Glutamatergic neuron (in vitro differentiated cells): ENCODE data around the gene EPS8. TPM values are rescaled to one million over a fixed set of nuclear protein-coding genes. Genes with fewer than 3 reads are reported as not detected.

Experiments
- DNase-seq: peaks from one replicate; pipeline ENCODE4 v3.0.0; 2022
- H3K27ac Mint-ChIP-seq: one replicate; pipeline ENCODE4 v1.8.0; 2020; ENCODE audit warnings: mild to moderate bottlenecking, mixed read lengths, inconsistent platforms; ENCODE audit not compliant: unreplicated experiment
- H3K27me3 Mint-ChIP-seq: one replicate; pipeline ENCODE4 v1.8.0; 2020; ENCODE audit warnings: mild to moderate bottlenecking, moderate library complexity, mixed read lengths, inconsistent platforms; ENCODE audit not compliant: unreplicated experiment
- H3K36me3 Mint-ChIP-seq: one replicate; pipeline ENCODE4 v1.8.0; 2020; ENCODE audit warnings: mild to moderate bottlenecking, mixed read lengths, inconsistent platforms; ENCODE audit not compliant: unreplicated experiment
- H3K4me1 Mint-ChIP-seq: one replicate; pipeline ENCODE4 v1.8.0; 2020; ENCODE audit warnings: mild to moderate bottlenecking, low read depth, mixed read lengths, inconsistent platforms; ENCODE audit not compliant: unreplicated experiment
- H3K4me3 Mint-ChIP-seq: one replicate; pipeline ENCODE4 v1.8.0; 2020; ENCODE audit warnings: mild to moderate bottlenecking, mixed read lengths, inconsistent platforms; ENCODE audit not compliant: unreplicated experiment
- H3K9me3 Mint-ChIP-seq: one replicate; pipeline ENCODE4 v1.8.0; 2020; ENCODE audit warnings: mild to moderate bottlenecking, moderate library complexity, mixed read lengths, inconsistent platforms; ENCODE audit not compliant: unreplicated experiment
- total RNA-seq: library from RNA; stranded (reverse); fragmentation: NEBNext Ultra II Directional; extraction: Animal tissue kit (Norgen Biotek cat#: 25700); gene quantifications from one replicate; pipeline ENCODE4 v1.2.1, GENCODE V29; 2021; ENCODE audit not compliant: unreplicated experiment
- TF ChIP-seq, protein P1 (sequence below): fragments of 200-600 bp; sonication (generic); IDR thresholded peaks from one replicate; pipeline ENCODE4 v1.5.0; 2021; ENCODE audit not compliant: partially characterized antibody, unreplicated experiment

The EPS8 gene
- total RNA-seq, 1 donor from 2014 or later = 4.3 TPM

DNA sequence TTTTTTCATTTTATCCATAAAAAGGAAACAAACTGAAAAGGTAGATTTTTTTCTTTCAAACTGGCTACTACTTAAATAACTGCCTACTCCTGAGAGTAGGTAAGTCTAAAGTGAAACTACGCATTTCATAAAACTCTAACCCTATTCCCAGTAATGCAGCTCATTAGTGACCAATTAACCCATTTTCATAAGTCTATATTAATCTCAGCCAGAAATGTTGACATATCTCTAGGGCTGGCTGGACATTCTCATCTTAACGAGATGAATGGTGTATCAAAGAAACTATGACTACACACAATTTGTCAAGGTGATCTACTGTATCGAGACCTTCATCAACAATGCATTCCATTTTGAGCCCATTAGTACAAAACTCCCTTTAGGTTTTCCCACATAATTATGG lies 57.2 kb downstream of the EPS8 start:
- Mint-ChIP-seq H3K27me3 (no peaks in the 10 kb centered on the region), H3K9me3 (no peaks in the 10 kb centered on the region), H3K36me3 (no peaks in the 10 kb centered on the region), H3K4me1 (no peaks in the 10 kb centered on the region), H3K4me3 (no peak overlapping the region), H3K27ac (no peak overlapping the region)
- TF ChIP-seq, protein P1, sequence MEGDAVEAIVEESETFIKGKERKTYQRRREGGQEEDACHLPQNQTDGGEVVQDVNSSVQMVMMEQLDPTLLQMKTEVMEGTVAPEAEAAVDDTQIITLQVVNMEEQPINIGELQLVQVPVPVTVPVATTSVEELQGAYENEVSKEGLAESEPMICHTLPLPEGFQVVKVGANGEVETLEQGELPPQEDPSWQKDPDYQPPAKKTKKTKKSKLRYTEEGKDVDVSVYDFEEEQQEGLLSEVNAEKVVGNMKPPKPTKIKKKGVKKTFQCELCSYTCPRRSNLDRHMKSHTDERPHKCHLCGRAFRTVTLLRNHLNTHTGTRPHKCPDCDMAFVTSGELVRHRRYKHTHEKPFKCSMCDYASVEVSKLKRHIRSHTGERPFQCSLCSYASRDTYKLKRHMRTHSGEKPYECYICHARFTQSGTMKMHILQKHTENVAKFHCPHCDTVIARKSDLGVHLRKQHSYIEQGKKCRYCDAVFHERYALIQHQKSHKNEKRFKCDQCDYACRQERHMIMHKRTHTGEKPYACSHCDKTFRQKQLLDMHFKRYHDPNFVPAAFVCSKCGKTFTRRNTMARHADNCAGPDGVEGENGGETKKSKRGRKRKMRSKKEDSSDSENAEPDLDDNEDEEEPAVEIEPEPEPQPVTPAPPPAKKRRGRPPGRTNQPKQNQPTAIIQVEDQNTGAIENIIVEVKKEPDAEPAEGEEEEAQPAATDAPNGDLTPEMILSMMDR = no peak
- DNase-seq = no peak

DNA sequence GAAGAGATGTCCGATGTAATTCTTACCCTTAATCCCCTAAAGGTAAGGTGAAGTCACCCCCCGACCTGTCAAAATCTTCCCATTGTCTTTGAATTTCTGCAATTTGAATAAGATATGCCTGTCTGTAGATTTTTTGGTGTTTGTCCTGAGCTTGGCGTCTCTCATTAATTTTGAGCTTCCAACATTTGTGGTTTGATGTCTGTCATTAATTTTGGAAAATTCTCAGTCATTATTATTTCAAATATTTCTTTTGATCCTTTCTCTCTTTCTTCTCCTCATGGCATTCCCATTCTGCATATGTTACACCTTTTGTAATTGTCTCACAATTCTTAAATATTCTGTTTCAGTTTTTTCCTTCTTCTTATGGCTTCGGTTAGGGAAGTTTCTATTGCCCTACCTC lies 60.1 kb downstream of the EPS8 start:
- no peak overlapping the region for H3K27ac Mint-ChIP-seq
- TF ChIP-seq, protein P1 = no peak
- no peak overlapping the region for H3K4me3 Mint-ChIP-seq
- H3K36me3 Mint-ChIP-seq = no peaks in the 10 kb centered on the region
- no peak for DNase-seq
- H3K27me3 Mint-ChIP-seq = no peaks in the 10 kb centered on the region
- H3K9me3 Mint-ChIP-seq = no peaks in the 10 kb centered on the region
- H3K4me1 Mint-ChIP-seq = no peaks in the 10 kb centered on the region

DNA sequence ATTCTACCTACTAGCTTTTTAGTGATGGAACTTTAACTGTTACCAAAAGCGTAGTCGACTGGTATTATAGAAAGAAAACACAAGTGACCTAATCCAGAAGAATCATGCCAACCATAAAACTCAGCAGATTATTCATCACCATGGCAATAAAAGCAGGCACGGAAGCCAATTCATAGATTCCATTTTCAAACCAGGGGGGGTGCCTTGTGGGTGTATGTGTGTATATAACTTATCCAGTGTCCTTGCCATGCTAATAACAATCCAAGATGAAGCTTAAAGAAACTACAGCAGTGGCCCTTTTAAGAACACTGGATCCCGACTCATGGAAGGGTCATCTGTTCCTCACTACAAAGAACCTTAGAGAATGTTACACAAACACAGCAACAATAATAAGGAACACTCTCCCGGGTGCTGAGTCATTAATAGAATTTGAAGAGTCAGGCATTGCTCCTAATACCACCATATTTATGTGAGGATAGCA lies 61.0 kb downstream of the EPS8 start:
- no peak overlapping the region for H3K4me3 Mint-ChIP-seq
- H3K4me1 Mint-ChIP-seq = no peaks in the 10 kb centered on the region
- DNase-seq = no peak
- no peaks in the 10 kb centered on the region for H3K36me3 Mint-ChIP-seq
- H3K27me3 Mint-ChIP-seq = no peaks in the 10 kb centered on the region
- TF ChIP-seq, protein P1 = no peak
- H3K27ac Mint-ChIP-seq = no peak overlapping the region
- no peaks in the 10 kb centered on the region for H3K9me3 Mint-ChIP-seq

DNA sequence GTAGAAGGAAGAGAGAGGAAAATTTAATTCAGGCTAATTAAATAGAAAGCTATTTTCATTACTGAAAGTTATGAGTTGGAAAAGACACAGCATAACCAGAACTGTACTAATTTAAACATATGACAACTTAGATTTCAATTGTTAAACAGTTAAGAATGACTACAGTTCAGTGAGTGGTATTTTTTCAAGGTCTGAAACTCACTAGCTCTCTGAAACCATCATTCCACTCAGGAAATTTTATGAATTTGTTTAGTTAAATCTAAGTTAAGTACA lies 62.4 kb downstream of the EPS8 start:
- H3K27me3 Mint-ChIP-seq = no peaks in the 10 kb centered on the region
- TF ChIP-seq, protein P1 = no peak

DNA sequence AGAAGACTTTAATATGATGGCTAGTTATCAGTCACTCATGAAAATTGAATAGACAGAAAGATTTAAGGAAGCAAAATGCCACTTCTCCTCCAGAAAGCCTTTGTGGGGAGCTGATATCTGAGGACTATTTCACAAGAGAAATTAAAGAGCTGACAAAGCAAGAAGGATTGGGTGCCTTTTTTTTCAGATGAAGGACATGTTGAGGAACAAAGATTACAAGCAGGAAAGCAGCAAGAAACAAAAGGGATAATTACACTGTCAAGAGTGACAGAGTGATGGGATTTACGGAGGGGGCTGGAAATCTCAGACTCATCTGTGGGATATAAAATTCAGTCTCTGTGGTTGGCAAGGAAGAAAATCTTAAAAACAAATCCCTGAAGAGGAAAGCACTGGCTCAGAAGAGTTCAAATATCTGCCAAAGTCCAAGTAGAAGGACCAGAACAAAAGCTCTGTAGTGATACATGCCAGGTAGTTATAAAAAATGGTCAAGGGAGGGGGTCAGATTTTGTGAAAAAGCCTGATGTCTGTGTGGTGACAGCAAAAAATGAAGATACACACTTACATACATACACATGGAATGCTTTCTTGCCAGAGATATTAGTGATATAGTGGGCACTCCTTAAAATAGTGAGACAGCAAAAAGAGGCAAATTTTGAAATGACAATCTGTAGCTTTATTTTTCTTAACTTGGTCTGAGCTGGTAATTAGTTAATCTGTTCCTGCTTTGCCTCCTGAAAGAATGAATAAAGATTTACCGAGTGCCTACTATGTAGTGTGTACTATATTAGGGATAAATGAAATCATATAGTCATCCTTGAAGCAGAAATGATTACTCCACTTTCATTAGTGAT lies 62.9 kb downstream of the EPS8 start:
- DNase-seq = no peak
- TF ChIP-seq, protein P1 = no peak
- Mint-ChIP-seq H3K27ac (no peak overlapping the region), H3K36me3 (no peaks in the 10 kb centered on the region), H3K4me1 (no peaks in the 10 kb centered on the region), H3K4me3 (no peak overlapping the region), H3K27me3 (no peaks in the 10 kb centered on the region), H3K9me3 (no peaks in the 10 kb centered on the region)

More for the DNA sequence above, 62.4 kb downstream of the EPS8 start:
- Mint-ChIP-seq H3K9me3 (no peaks in the 10 kb centered on the region), H3K4me1 (no peaks in the 10 kb centered on the region), H3K4me3 (no peak overlapping the region), H3K36me3 (no peaks in the 10 kb centered on the region), H3K27ac (no peak overlapping the region)
- no peak for DNase-seq
